Heart right ventricle (tissue), 16 donors: ENCODE data around the gene ANGPTL4. TPM values are rescaled to one million over a fixed set of nuclear protein-coding genes. Genes with fewer than 3 reads are reported as not detected.

Experiments used
- ATAC-seq, 8 donors: fragments of 200-7000 bp; cut with Tn5 transposase; one replicate each; pipeline ENCODE4 v1.9.1; 2020; ENCODE audit warnings: mild to moderate bottlenecking in 8 of 8, moderate library complexity in 8 of 8, moderate number of reproducible peaks in 1 of 8
- DNase-seq, 2 donors: peaks; one replicate each; pipeline ENCODE4 v3.0.0-alpha.2; 2020
- H3K27ac ChIP-seq, 10 donors: fragments of 200-600 bp; sonication (generic) in 2 of 10; one replicate each; pipeline versions ENCODE4 v1.5.0 to v1.8.0; 2020 to 2022; ENCODE audit warnings: mild to moderate bottlenecking in 3 of 10
- H3K27me3 ChIP-seq, 7 donors: fragments of 200-600 bp; one replicate each; pipeline ENCODE4 v1.8.0; 2021 to 2022; ENCODE audit warnings: mild to moderate bottlenecking in 2 of 7
- H3K36me3 ChIP-seq, 9 donors: fragments of 200-600 bp; sonication (generic) in 1 of 9; one replicate each; pipeline versions ENCODE4 v1.5.0 to v1.8.0; 2020 to 2022; ENCODE audit warnings: mild to moderate bottlenecking in 2 of 9
- H3K4me1 ChIP-seq, 9 donors: fragments of 200-600 bp; sonication (generic) in 1 of 9; one replicate each; pipeline versions ENCODE4 v1.5.0 to v1.8.0; 2020 to 2022; ENCODE audit warnings: mild to moderate bottlenecking in 4 of 9
- H3K4me3 ChIP-seq, 10 donors: fragments of 200-600 bp; sonication (generic) in 2 of 10; one replicate each; pipeline versions ENCODE4 v1.5.0 to v1.8.0; 2020 to 2022; ENCODE audit warnings: mild to moderate bottlenecking in 7 of 10, moderate library complexity in 2 of 10
- H3K9me3 ChIP-seq, 11 donors: fragments of 200-600 bp in 10 of 11; sonication (generic) in 2 of 11; one replicate each; pipeline versions ENCODE4 v1.5.0 to v1.8.0; 2013 to 2022; ENCODE audit warnings: mild to moderate bottlenecking in 2 of 11, control low read depth in 1 of 11, moderate library complexity in 1 of 11
- CTCF ChIP-seq, 9 donors: fragments of 200-600 bp; sonication (generic) in 2 of 9; IDR thresholded peaks; one replicate each; pipeline versions ENCODE4 v1.5.0 to v1.8.0; 2021 to 2022; ENCODE audit warnings: antibody characterized with exemption in 9 of 9, mild to moderate bottlenecking in 5 of 9, moderate library complexity in 1 of 9
- WGBS, 2 donors: extraction: QIAGEN DNeasy Blood & Tissue Kit; methylation state at CpG; one replicate each; pipeline ENCODE4 v1.1.7; 2013; ENCODE audit warnings: inconsistent platforms in 1 of 2; 5-methylcytosine and 5-hydroxymethylcytosine counted together
- intact Hi-C, 10 donors: fragments of 100-400 bp; cut with DNase I; formaldehyde crosslinking; loops; one replicate each; pipeline versions ENCODE4 v1.11.1 to v1.14.2; 2022
- polyA plus RNA-seq, 2 donors: library from polyadenylated mRNA; stranded (reverse); fragments of 200-250 nt; gene quantifications; one replicate each; pipeline ENCODE4 v1.2.3, GENCODE V29; 2013
- total RNA-seq, 10 donors: library from RNA; stranded (reverse); fragmentation: NEBNext Ultra II Directional in 3 of 10; extraction: Animal tissue kit (Norgen Biotek cat#: 25700) in 3 of 10; gene quantifications; one replicate each; pipeline versions ENCODE4 v1.2.1 to v1.2.4, GENCODE V29; 2021 to 2023
- donor health status: Arrhythmogenic right ventricular cardiomyopathy.
- donor health status: ischemic (EF 13 %, LVEDD 7.1; RV severe dilation, severe dysfunction).
- donor health status: healthy with polysubstance abuse.
- donor health status: DM: no; HTN: yes; CAD: no.
- donor health status: DM: no; HTN: no; CAD: no.
- donor health status: ischemic (EF 25% LVEDD 6.9; RV normal size, moderate dysfunction).
- donor health status: ischemic (EF 25% LVEDD 5.7; RV mildly dilated, moderate dysfunction).
- donor health status: healthy.
- donor health status: DM: yes; HTN: yes; CAD: no.
- donor health status: Ischemic cardiomyopathy.
- donor health status: ischemic (EF 35%, LVEDD 5.7; RV mildly dilated, moderate dysfunction).
- donor health status: nonischemic (EF 11% LVEDD 7.7; RV severe dilation, severe dysfunction).
- donor health status: DM: yes; HTN: yes; CAD: no.
- donor health status: PGD.
- donor health status: ischemic (EF 29% LVEDD 5.4; RV normal size, mild dysfunction).
- donor health status: nonischemic (EF 23%, LVEDD 6.1; RV moderate dilation, normal function).

Gene ANGPTL4
- total and polyA plus RNA-seq, 12 donors = 1.5 to 154 (median 5.1) TPM

- ATAC-seq = peak; percentile 88 to 95 (median 94)
- peak; percentile 99 to 100 for DNase-seq
- Histone ChIP-seq H3K27ac (peak within 1 kb of the TSS; percentile 99 to 100 (median 100)), H3K9me3 (peaks cover 0 to 4% (median 0%) of the 10 kb centered on the region in 11 donors), H3K4me3 (peak within 1 kb of the TSS; percentile 66 to 100 (median 82)), H3K4me1 (peaks cover 29 to 60% (median 48%) of the 10 kb centered on the region in 9 donors), H3K27me3 (no peaks in the 10 kb centered on the region), H3K36me3 (peaks cover 0 to 5% (median 0%) of the 10 kb centered on the region in 9 donors)
- 0% methylated on average over 70 of the region's 70 CpGs for WGBS, 2 donors
- no peak for TF ChIP-seq CTCF (IDR thresholded peaks at IDR 0.05)
- intact Hi-C loops = loop anchor here in 4 of 10 donors (1.0 to 10.0 kb wide), 6 partner anchors 23 to 52 kb away; partner anchors contain the start of genes HNRNPM (in 1 of the 4) and KANK3 (in 1 of the 4)
These were observed 26.1 kb downstream of the ANGPTL4 start, which contains the start of gene RAB11B for GRCh38 chr19:8389891-8390616. Gene RAB11B, plus strand, starts transcription at chr19:8390360. Its CDS starts 57 bp downstream, at chr19:8390417.

GRCh38 chr19:8390617-8390981 lies 26.6 kb downstream of the ANGPTL4 start:
- ATAC-seq (peak; percentile 76 to 91 (median 87)), DNase-seq (peak; percentile 96 to 98)
- Histone ChIP-seq H3K36me3 (peaks cover 0 to 5% (median 0%) of the 10 kb centered on the region in 9 donors), H3K9me3 (peaks cover 0 to 4% (median 0%) of the 10 kb centered on the region in 11 donors), H3K27ac (peak overlapping the region; percentile 99 to 100 (median 100)), H3K4me3 (peak overlapping the region; percentile 66 to 100 (median 82)), H3K4me1 (peaks cover 29 to 61% (median 51%) of the 10 kb centered on the region in 9 donors), H3K27me3 (no peaks in the 10 kb centered on the region)
- WGBS, 2 donors = 0 to 1% methylated on average over 23 to 28 of the region's 28 CpGs
- TF ChIP-seq CTCF (IDR thresholded peaks at IDR 0.05) = no peak
- intact Hi-C loops = loop anchor here in 4 of 10 donors (1.0 to 10.0 kb wide), 6 partner anchors 23 to 52 kb away; partner anchors contain the start of genes HNRNPM (in 1 of the 4) and KANK3 (in 1 of the 4)

- ATAC-seq (no peak), DNase-seq (no peak)
- WGBS, 2 donors = 70 to 72% methylated on average over 23 of the region's 23 CpGs
- Histone ChIP-seq H3K36me3 (peaks cover 0 to 5% (median 0%) of the 10 kb centered on the region in 9 donors), H3K27ac (peak overlapping the region; percentile 56 to 100 (median 100)), H3K27me3 (no peaks in the 10 kb centered on the region), H3K4me3 (peak overlapping the region in 9 of 10 donors; percentile 19 to 100 (median 82)), H3K4me1 (peaks cover 29 to 65% (median 59%) of the 10 kb centered on the region in 9 donors), H3K9me3 (peaks cover 0 to 4% (median 0%) of the 10 kb centered on the region in 11 donors)
- intact Hi-C loops = loop anchor here in 4 of 10 donors (2.0 to 10.0 kb wide), 5 partner anchors 25 to 51 kb away; partner anchors contain the start of genes HNRNPM (in 1 of the 4) and KANK3 (in 1 of the 4)
- TF ChIP-seq CTCF (IDR thresholded peaks at IDR 0.05) = no peak
These were observed 27.5 kb downstream of the ANGPTL4 start for GRCh38 chr19:8391198-8392016.
